GM21529 (cell line): ENCODE data around the gene RCAN1.
"Not testable (repeated sequence)": the region's sequence is repeated elsewhere in the genome, so short reads cannot be mapped to it uniquely, and the experiment has no call there.

Experiments
- ATAC-seq: cut with Tn5 transposase; IDR thresholded peaks from one replicate; pipeline ENCODE4 v1.9.1; 2021; ENCODE audit not compliant: unreplicated experiment

RCAN1 gene

DNA sequence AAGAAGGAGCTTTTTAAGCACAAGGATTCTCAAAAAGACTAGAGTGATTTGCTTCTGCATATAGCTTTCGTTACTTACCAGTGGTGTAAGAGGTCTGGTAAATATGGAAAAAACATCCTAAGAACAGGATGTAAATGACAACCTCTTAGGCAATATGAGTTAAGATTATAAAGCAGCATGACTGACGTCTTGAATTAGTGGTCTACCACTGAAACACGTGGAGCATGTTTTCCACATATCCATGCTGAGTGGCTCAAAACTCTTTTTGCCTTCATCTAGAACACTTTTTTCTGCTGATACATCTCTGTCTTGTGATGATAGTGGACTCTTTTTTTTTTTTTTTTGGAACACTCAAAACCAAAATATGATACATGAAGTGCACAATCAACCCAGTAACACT is 44.6 kb downstream of the RCAN1 start:
- no peak for ATAC-seq

DNA sequence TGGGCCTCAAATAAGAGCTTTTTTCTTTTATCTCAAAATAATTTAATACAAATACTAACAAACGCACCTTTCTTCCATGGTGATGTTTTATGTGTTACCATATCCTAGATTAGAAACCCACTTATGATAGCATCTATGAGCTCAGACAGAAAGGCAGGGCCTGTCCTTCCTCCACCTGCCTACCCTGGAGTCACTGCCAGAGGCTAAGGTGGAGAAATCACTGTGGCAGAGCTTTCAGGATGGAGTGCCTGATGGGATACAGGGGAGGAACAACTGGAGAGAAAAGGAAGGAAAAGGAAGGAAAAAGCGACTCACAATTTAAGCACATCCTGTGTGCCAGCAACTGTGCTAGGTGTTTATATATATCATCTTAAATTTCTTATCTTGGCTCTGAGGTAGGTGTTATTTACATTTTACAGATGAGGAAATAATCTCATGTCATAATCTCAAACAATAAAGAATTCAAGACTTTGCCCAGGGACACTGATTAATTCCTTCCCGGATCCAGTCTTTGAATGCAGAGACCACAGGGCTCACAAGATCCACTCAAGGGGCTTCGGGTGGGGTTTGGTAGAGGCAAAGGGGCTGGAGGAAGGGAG is 45.4 kb downstream of the RCAN1 start:
- ATAC-seq: no peak

DNA sequence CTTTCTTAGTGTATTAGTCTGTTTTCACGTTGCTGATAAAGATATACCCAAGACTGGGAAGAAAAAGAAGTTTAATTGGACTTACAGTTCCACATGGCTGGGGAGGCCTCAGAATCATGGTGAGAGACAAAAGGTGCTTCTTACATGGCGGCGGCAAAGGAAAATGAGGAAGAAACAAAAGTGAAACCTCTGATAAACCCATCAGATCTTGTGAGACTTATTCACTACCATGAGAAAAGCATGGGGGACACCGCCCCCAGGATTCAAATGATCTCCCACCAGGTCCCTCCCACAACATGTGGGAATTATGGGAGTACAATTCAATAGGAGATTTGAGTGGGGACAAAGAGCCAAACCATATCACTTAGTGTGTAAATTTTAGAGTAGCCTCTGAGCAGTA is 46.1 kb downstream of the RCAN1 start:
- ATAC-seq: not testable (repeated sequence)

DNA sequence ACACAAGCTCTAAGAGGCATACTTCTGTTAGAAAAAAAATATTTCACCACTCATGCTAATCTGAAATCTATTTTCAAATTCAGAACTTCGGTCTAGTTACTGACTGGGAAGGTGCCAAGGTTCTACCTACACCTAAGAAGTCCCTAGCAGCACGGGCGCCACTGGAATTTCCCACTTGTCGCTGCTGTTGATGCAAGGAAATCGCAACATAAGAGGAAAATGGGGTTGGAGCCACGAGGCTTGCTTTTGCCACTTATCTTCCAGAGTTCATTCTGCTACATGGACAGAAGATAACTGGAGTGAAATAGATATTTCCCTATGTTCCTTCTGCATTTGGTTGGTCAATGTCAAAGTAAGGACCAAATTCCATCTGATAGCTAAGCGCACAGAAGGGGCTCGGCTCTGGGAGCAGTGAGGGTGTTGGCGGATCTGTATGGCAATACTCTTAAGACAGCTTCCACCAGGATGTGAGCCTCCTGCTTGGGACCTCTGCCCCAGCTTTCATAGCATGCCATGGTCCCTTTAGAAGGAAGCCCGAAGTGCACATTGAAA is 47.2 kb downstream of the RCAN1 start:
- no peak for ATAC-seq

DNA sequence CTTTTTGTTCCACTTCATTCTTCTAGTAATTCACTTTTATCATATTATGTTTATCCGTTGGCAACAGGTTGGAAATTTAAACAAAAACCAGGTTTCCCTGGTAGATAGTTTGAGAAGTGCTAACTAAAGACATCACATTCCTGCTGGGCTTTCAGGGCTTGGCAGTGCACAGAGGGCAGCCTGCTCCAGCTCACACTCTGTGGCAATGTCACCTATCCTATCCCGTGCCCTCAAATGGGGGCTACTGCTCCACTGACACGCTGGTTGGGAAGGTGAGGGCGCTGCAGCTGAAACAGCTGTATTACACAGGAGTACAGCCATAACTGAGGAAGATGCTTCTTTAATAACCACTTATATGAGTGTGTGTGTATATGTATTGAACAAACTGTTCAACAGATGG is 49.7 kb downstream of the RCAN1 start:
- ATAC-seq: no peak

DNA sequence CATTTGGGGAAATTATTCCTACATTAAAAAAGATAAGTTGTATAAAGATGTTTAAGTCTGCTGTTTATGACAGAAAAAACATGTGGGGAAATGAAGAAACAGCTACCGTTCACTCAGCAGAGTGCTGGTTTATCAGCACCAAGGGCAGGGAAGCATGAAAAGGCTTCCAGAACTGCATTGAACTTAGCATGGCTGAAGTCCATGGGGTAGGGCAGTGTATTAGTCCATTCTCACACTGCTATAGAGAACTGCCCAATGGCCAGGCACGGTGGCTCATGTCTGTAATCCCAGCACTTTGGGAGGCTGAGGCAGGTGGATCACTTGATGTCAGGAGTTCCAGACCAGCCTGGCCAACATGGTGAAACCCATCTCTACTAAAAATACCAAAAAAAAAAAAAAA is 51.5 kb downstream of the RCAN1 start:
- not testable (repeated sequence) for ATAC-seq

DNA sequence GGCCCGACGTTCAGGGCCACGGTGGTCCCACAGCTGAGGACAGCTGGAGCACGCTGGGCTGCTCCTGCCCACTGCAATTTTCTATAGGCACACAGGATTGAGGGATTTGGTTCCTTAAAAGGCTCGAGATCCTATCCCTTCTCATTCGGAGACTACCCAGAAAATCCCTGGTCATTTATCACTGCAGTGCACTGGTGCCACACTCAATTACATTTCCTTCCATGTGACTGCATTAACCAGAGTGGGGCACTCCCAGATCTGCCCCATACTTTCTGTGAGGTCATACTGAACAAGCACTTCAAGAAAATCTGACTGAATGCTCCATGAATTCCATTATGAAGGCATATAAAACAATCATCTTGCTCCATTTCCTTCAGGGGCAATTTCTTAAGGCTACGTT is 53.1 kb downstream of the RCAN1 start:
- ATAC-seq: no peak

DNA sequence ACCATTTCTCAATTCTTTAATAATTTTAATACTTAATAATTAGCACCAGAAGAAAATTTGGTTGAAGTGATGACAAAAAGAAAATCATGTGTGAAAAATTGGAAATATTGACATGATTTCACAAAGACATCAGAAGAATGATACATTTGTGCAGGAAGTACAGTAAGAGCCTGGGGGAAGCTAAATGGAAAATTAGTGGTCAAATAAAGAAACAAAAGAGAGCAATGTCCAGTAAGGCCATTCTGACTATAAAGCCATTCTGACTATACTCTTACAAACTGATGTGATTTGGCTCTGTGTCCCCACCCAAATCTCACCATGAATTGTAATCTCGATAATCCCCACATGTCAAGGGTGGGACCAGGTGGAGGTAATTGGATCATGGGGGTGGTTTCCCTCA is 54.3 kb downstream of the RCAN1 start:
- ATAC-seq: no peak

DNA sequence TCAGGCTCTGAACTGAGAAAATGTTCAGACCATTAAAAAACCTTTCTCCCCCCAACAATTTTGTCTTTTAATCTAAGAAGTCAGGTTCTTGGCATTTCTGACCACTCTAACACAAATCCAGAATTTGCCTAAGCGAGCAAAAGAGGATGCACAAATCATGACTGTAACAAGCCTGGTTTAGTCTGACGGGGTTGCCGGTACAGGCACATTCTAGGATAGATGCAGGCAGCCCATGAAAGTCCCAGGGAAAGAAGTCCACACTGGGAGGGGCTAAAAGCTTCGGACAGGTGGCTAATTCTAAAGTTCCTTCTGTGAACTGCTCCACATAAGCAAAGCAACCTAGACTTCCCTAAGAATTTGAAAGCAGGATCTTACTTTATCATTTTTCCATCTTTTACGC is 54.9 kb downstream of the RCAN1 start:
- no peak for ATAC-seq

DNA sequence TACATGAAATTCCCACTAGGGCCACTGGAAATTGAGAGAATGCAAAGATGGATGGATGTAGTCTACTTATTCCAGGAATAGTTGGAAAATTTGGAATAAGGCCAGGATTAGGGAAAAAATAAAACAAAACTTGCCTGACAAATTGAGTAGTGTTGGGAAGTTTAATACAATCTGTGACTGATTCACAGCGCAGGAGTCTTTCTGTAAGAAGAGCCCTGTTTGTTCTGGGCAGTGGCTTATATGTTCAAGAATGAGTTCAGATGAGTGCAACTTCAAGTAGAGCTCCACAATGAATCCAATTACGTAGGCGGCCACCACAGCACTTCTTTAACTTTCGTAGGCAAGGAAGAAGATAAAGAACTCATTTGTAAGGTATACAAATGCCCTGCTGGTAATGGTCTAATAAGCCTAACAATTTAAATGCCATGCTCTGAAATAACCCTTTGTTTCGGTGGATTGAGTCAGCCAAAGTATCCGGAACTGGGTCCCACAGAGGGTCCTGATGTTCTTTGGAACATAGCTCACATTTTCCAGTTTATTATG is 55.8 kb downstream of the RCAN1 start:
- no peak for ATAC-seq

DNA sequence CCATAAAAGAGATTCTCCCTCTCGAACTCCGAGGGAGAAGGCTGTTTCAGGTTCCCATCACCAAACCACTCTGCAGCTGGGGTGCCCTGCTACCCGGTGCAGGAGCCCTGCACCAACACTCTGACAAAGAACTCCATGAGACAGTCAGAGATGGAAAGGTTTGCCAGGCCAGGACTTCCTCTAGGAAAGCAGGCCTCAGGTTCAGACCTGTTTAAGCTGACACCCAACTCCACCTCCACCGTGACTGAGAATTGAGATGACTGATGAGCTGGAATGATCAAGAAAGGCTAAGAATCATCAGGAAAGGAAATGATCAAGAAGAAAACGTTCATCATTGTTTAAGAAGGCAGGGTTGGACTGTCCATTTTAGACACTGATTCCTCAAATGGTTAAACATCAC is 56.7 kb downstream of the RCAN1 start:
- ATAC-seq: no peak

DNA sequence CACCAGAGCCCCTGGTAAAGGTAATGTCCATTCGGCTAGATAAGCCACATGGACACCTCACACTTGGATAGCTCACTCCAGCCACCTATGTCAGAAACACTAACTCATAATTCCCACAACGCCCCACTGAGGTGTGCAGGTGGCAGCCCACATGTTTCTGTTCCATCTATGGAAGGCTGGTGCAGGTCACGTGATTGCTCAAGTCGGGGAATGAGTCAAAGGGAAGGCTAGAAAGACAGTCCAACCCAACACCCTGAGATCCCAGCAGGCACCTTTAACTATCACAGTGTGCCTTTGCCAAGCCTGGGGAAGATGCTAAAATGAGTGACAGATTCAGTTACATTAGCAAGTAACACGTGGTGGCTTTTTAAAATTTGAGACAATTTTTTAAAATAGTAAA is 57.7 kb downstream of the RCAN1 start:
- ATAC-seq: no peak

DNA sequence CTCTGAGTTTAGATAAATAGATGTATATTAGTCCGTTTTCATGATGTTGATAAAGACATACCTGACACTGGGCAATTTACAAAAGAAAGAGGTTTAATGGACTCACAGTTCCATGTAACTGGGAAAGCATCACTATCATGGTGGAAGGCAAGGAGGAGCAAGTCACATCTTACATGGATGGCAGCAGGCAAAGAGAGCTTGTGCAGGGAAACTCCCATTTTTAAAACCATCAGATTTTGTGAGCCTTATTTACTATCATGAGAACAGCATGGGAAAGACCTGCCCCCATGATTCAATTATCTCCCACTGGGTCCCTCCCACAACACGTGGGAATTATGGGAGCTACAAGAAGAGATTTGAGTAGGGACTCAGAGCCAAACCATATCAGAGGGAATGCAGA is 60.2 kb downstream of the RCAN1 start:
- ATAC-seq: not testable (repeated sequence)

DNA sequence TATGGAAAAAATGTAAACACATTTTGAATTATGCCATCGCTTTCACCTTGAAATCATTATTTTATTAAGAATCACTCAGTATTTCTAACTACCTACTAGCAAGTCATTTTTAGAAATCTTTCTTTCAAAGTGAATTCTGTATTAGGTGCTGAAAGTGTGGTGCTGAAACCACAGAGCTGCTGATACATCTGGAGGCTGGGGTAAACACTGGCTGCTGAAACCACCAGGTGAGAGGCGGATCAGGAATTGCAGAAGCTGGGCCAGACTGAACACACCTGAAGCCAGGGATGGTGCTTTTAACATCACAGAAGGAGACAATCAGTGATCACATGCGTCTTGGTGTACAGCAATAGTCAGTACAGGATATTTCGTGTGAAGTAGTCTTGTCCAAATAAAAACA is 60.7 kb downstream of the RCAN1 start:
- ATAC-seq: no peak

DNA sequence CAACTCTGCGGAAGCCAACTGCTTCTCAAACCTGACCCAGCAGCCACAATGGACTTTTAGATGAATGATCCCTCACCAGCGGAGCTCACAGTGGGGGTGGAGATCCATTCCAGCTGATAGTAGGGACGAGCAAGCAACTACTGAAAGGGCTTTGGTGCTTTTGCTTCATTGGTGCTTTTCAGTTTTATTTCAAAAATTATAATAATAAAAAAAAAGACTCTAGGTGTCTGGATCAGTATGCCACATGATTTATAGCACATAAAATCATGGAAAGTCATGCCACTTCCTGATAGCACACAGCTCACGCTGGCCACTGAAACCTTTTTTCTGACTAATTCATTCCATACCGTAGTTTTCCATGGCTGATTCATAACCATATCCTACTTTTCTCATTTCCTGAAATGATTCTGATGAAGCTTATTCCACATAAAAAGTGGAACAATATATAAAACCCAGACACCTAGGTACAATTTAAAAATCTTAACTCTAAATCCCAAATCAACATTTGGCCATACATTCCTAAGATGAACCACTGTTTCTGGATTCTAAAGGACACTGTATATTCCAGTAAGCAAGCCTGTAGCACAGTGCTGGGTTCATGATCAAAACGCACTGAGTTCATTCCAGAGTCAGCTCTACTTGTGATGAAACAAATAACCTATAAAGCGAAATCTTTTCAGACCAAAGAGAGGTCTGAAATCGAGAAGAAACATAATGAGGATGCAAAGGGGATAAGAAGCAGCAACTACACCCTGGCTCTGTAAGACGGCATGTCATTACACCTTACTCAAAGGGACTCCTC is 61.6 kb downstream of the RCAN1 start:
- ATAC-seq: no peak

DNA sequence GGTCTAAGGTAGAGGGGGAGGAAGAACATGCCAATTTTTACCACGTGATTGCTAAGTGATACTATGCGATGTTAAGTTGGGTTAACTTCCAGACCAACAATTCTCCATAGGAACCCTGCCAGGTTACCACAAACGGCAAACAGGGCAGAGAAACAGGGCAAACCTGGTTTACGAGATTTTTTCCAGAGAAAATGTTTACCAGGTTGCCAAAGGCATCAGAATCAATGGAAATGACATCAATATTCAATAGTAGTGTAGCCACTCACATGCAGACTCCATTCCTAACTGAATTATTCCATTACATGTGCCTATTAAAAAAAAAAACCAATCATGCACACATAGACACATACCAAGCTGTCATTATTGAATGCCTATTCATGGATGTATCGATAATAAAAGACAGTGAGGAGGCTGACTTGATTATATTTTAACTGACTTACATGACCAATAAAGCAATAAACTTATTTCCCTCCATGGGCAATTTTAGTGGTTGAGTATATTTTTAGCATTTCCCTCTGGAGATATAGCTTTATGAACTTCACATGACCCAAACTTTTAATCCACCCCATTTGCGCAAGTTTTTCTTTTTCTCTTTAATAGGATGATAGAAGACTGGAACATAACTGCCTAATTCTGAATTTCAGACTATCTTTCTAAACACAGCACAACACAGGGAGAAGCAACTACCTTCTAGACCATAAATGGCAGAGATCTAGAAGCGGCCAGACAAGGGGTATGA is 62.4 kb downstream of the RCAN1 start:
- no peak for ATAC-seq

DNA sequence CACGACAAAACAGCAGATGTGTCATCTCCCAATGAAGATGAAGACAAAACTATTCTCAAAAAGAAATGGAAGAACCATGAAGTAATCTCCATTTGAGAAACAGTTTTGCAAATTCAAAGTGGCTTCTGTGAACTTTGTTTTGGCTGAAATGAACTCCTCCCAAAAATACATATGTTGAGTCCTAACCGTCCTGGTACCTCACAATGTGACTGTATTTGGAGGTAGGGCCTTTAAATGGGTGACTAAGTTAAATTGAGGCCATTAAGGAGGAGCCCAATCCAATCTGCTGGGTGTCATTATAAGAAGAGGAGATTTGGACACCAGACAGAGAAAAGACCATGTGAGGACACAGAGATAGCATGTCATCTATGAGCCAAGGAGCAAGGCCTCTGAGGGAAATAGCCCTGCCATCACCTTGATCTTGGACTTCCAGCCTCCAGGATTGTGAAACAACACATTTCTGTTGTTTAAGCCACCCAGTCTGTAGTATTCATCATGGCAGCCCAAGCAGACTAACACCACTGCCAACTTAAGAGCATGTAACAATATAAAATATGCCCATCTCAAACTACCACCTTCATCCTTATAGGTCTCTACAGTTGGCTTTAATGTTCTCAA is 64.6 kb downstream of the RCAN1 start:
- no peak for ATAC-seq

DNA sequence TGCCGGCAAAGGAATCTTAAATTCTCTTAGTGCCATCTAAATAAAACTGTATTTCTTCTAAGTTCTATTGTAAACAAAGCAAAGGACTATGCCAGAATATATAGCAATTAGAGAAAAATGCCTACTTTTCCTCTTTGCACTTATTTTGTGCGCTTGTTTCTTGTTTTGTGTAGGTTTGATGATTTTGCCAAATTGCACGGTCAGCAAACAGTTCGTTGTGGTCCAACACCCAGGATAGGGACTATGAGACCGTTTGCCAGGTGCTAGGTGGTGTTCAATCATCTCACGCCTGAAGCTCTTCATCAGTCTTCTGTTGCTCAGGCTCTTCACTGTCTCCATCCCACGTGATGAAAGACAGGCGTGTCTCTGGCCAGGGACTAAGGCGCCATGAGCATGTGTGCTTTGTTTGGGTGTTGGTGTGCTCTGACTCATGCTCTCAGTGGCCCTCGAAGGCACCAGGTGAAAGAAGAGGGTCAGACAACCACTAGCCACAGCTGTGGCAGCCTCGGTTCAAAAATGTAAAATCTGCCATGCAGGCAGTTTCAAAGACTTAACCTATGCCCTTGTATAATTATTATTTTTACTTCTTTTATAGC is 66.0 kb downstream of the RCAN1 start:
- no peak for ATAC-seq

DNA sequence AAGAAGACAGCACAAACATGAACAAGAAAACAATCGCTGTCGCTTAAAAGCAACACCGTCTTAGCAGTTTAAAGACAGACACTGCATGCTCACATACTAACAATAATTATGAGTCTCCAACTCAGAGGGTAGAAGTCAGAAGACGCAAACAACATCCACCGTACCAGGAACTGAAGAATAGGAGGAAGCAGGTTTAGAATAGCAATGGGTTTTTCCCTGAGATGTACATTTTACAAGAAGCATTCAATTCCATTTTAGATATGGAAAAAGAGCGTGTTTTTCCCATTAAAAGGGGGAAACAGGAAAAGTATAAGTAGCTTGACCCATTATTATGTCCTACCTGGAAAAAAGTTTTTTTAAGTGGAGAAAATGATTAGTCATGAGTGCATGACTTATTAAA is 68.4 kb downstream of the RCAN1 start:
- no peak for ATAC-seq

DNA sequence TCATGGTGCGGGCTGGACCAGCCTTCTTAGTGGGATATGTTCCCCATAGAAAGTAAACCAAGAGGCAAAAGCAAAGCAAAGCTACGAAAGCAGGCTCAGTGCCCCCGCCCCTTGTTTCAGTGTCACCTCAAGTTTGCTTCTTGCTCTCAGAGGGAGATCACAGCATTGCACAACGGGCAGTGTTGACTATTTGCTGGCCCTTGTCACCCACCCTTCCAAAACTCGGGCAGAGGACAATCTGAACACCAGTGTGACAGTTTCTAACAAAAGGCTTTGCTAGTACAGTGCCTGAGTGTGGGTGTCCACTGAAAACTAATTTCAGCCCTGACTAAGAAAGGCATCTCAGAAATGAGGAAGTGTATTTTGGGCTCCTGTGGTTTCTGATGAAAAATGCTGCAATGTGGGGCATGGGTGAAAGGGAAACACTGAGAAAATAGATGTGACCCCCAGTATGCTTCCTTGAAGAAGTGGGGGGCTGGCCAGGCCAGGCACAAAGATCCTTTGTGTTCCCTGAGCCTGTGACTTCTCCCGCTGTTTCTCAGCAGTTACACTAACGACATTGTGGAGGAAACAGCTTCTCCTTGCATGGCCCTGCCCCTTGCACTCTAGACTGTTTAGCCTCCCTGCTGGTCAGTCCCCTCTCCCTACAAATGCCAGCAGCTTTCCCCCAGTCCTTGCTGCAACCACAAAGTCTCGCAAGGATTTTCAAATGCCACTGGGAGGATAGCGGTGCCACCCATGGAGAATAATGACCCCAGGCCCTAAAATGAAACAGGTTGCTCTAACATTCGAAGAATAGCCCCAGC is 69.6 kb downstream of the RCAN1 start:
- peak; percentile 89 for ATAC-seq
